Prostate gland (tissue), 2 donors: ENCODE data around the gene FALEC. TPM values are rescaled to one million over a fixed set of nuclear protein-coding genes. Genes with fewer than 3 reads are reported as not detected.
"Not testable (repeated sequence)": the region's sequence is repeated elsewhere in the genome, so short reads cannot be mapped to it uniquely, and the experiment has no call there.

ENCODE experiments used
- DNase-seq: peaks from one replicate; pipeline ENCODE4 v3.0.0-alpha.2; 2019; ENCODE audit warnings: low spot score
- H3K27ac ChIP-seq, 2 donors: fragments of 200-600 bp; sonication (generic); 2 replicates each; pipeline ENCODE4 v1.5.1; 2017 to 2019
- H3K27me3 ChIP-seq: fragments of 200-600 bp; sonication (generic); replicated peaks from 2 replicates; pipeline ENCODE4 v1.5.1; 2019; ENCODE audit not compliant: insufficient read depth
- H3K36me3 ChIP-seq, 2 donors: fragments of 200-600 bp; sonication (generic); 1 replicate in 1 of 2; 2 replicates in 1 of 2; pipeline versions ENCODE4 v1.5.1 to v1.8.1; 2017 to 2019
- H3K4me1 ChIP-seq: fragments of 200-600 bp; sonication (generic); replicated peaks from 2 replicates; pipeline ENCODE4 v1.5.1; 2019
- H3K4me3 ChIP-seq, 2 donors: fragments of 200-600 bp; sonication (generic); 2 replicates each; pipeline ENCODE4 v1.5.1; 2017 to 2019
- H3K9me3 ChIP-seq: fragments of 200-600 bp; sonication (generic); 2 replicates; pipeline ENCODE4 v1.5.1; 2017
- CTCF ChIP-seq, 4 experiments: fragments of 200-600 bp in 2 of 4; fragments of 450-650 bp in 2 of 4; sonication (generic) in 2 of 4; IDR thresholded peaks; 1 replicate in 3 of 4; 2 replicates in 1 of 4; pipeline ENCODE4 v1.5.1; 2016 to 2019; ENCODE audit warnings: antibody characterized with exemption in 4 of 4, mild to moderate bottlenecking in 2 of 4, moderate library complexity in 2 of 4
- POLR2A ChIP-seq: fragments of 450-650 bp; IDR thresholded peaks from one replicate; pipeline ENCODE4 v1.6.1; 2016; ENCODE audit warnings: antibody characterized with exemption, mild to moderate bottlenecking
- POLR2AphosphoS5 ChIP-seq: sonication (generic); formaldehyde crosslinking; IDR thresholded peaks from one replicate; pipeline ENCODE4 v1.6.1; 2017; ENCODE audit warnings: antibody characterized with exemption
- WGBS: methylation state at CpG from one replicate; pipeline ENCODE4 v1.1.5; 2018; 5-methylcytosine and 5-hydroxymethylcytosine counted together
- intact Hi-C: fragments of 100-400 bp; cut with DNase I; formaldehyde crosslinking; loops from one replicate; pipeline ENCODE4 v1.14.2; 2022
- total RNA-seq, 2 donors: library from RNA; depleted of rRNA; stranded (reverse); fragments of >200 nt; gene quantifications; one replicate each; pipeline ENCODE4 v1.1.0, GENCODE V29; 2016

Gene FALEC
- total RNA-seq, 2 donors from 2014 or later, result not detected

- 20% methylated on average over 4 of the region's 4 CpGs for WGBS
Measured at GRCh38 chr1:150563340-150564038, 47.9 kb downstream of the FALEC start.

GRCh38 chr1:150564051-150564991, 48.8 kb downstream of the FALEC start:
- 65% methylated on average over 5 of the region's 5 CpGs for WGBS

More at GRCh38 chr1:150563340-150564038, 47.9 kb downstream of the FALEC start:
- H3K4me1 ChIP-seq, result peaks cover 48% of the 10 kb centered on the region
- no peak for TF ChIP-seq CTCF (IDR thresholded peaks at IDR 0.05)
- peak; percentile 8 for TF ChIP-seq POLR2AphosphoS5
- TF ChIP-seq POLR2A, result no peak
- H3K4me3 ChIP-seq, result no peak overlapping the region
- no peaks in the 10 kb centered on the region for H3K9me3 ChIP-seq
- H3K27me3 ChIP-seq, result no peaks in the 10 kb centered on the region
- DNase-seq, result peak; percentile 75
- H3K27ac ChIP-seq, result peak overlapping the region; percentile 100
- intact Hi-C loops, result loop anchor here (2.0 to 5.0 kb wide), 2 partner anchors 15 to 249 kb away; partner anchors contain the start of gene MCL1
- no peaks in the 10 kb centered on the region for H3K36me3 ChIP-seq

GRCh38 chr1:150565240-150565991, 49.9 kb downstream of the FALEC start:
- H3K4me3 ChIP-seq, intact Hi-C loops, H3K36me3 ChIP-seq, H3K9me3 ChIP-seq, DNase-seq, H3K27me3 ChIP-seq: not testable (repeated sequence)
- H3K4me1 ChIP-seq, result peaks cover 46% of the 10 kb centered on the region
- WGBS, result 84% methylated on average over 14 of the region's 14 CpGs
- H3K27ac ChIP-seq, result peak overlapping the region; percentile 100

More at GRCh38 chr1:150564051-150564991, 48.8 kb downstream of the FALEC start:
- H3K36me3 ChIP-seq, result no peaks in the 10 kb centered on the region
- no peaks in the 10 kb centered on the region for H3K9me3 ChIP-seq
- H3K4me1 ChIP-seq, result peaks cover 51% of the 10 kb centered on the region
- no peak for TF ChIP-seq POLR2AphosphoS5
- TF ChIP-seq CTCF (IDR thresholded peaks at IDR 0.05), result no peak
- TF ChIP-seq POLR2A, result no peak
- peak overlapping the region; percentile 100 for H3K27ac ChIP-seq
- DNase-seq, result no peak
- intact Hi-C loops, result loop anchor here (5.0 kb wide), 1 partner anchor 248 kb away; no protein-coding TSS in a partner anchor
- H3K4me3 ChIP-seq, result no peak overlapping the region
- H3K27me3 ChIP-seq, result no peaks in the 10 kb centered on the region

GRCh38 chr1:150566589-150567340, 51.2 kb downstream of the FALEC start:
- H3K4me1 ChIP-seq, result peaks cover 44% of the 10 kb centered on the region

More at GRCh38 chr1:150566589-150567340, 51.2 kb downstream of the FALEC start:
- DNase-seq, result no peak
- Histone ChIP-seq H3K27me3 (no peaks in the 10 kb centered on the region), H3K4me3 (peak overlapping the region in 1 of 2 donors; percentile 35), H3K27ac (peak overlapping the region; percentile 100), H3K36me3 (no peaks in the 10 kb centered on the region), H3K9me3 (no peaks in the 10 kb centered on the region)
- TF ChIP-seq POLR2AphosphoS5 (no peak), POLR2A (no peak), CTCF (IDR thresholded peaks at IDR 0.05) (no peak)
- 73% methylated on average over 12 of the region's 12 CpGs for WGBS
- intact Hi-C loops, result no loop called here
